Type B pancreatic cell (in vitro differentiated cells): ENCODE results near the gene POM121L2. TPM values are rescaled to one million over a fixed set of nuclear protein-coding genes. Genes with fewer than 3 reads are reported as not detected.

Experiments
- DNase-seq: peaks from one replicate; pipeline ENCODE4 v3.0.0; 2021; ENCODE audit warnings: mixed read lengths; ENCODE audit not compliant: unreplicated experiment; ENCODE audit errors: extremely low spot score
- H3K27ac Mint-ChIP-seq: 2 replicates; pipeline ENCODE4 v1.8.0; 2021; ENCODE audit warnings: mild to moderate bottlenecking, mixed read lengths
- H3K27me3 Mint-ChIP-seq: 2 replicates; pipeline ENCODE4 v1.8.0; 2021; ENCODE audit warnings: mixed read lengths
- H3K36me3 Mint-ChIP-seq: 2 replicates; pipeline ENCODE4 v1.8.0; 2021; ENCODE audit warnings: mixed read lengths
- H3K4me1 Mint-ChIP-seq: one replicate; pipeline ENCODE4 v1.8.0; 2021; ENCODE audit warnings: mixed read lengths; ENCODE audit not compliant: unreplicated experiment
- H3K4me3 Mint-ChIP-seq: 2 replicates; pipeline ENCODE4 v1.8.0; 2021; ENCODE audit warnings: mild to moderate bottlenecking, mixed read lengths
- H3K9me3 Mint-ChIP-seq: 2 replicates; pipeline ENCODE4 v1.8.0; 2021; ENCODE audit warnings: mixed read lengths
- CTCF ChIP-seq: fragments of 200-600 bp; sonication (generic); conservative IDR thresholded peaks from 2 replicates; pipeline ENCODE4 v1.5.0; 2021; ENCODE audit warnings: antibody characterized with exemption, mild to moderate bottlenecking
- total RNA-seq: library from RNA; stranded (reverse); gene quantifications from 2 replicates; pipeline ENCODE4 v1.2.1, GENCODE V29; 2021; ENCODE audit warnings: low replicate concordance

Gene POM121L2
- total RNA-seq, 1 donor from 2014 or later, result 0.10 TPM

- Mint-ChIP-seq H3K4me1 (peaks cover 4% of the 10 kb centered on the region), H3K27me3 (peaks cover 70% of the 10 kb centered on the region), H3K36me3 (no peaks in the 10 kb centered on the region), H3K9me3 (no peaks in the 10 kb centered on the region), H3K27ac (no peak overlapping the region), H3K4me3 (no peak overlapping the region)
- no peak for DNase-seq
- no peak for TF ChIP-seq CTCF
Observed at GRCh38 chr6:27263886-27264285, 48.2 kb downstream of the POM121L2 start.

- Mint-ChIP-seq H3K9me3 (no peaks in the 10 kb centered on the region), H3K4me3 (peak overlapping the region; percentile 75), H3K27ac (no peak overlapping the region), H3K36me3 (peaks cover 2% of the 10 kb centered on the region), H3K4me1 (peaks cover 4% of the 10 kb centered on the region), H3K27me3 (peaks cover 78% of the 10 kb centered on the region)
- TF ChIP-seq CTCF, result no peak
- no peak for DNase-seq
Observed at GRCh38 chr6:27260836-27261375, 51.2 kb downstream of the POM121L2 start.

GRCh38 chr6:27260369-27260768 is 51.7 kb downstream of the POM121L2 start:
- no peak for DNase-seq
- Mint-ChIP-seq H3K27me3 (peaks cover 83% of the 10 kb centered on the region), H3K4me1 (peaks cover 4% of the 10 kb centered on the region), H3K36me3 (peaks cover 4% of the 10 kb centered on the region), H3K27ac (no peak overlapping the region), H3K4me3 (peak overlapping the region; percentile 75), H3K9me3 (no peaks in the 10 kb centered on the region)
- TF ChIP-seq CTCF, result no peak

Other genes with a start within 250 kb of the POM121L2 start
- gene PRSS16, start 64.6 kb downstream of the POM121L2 start, total RNA-seq, result 10.5 and 28.9 TPM in 2 replicates
- 4.9 and 8.4 TPM in 2 replicates for gene ZNF391, start 76.5 kb upstream of the POM121L2 start, total RNA-seq
- gene ZNF184, start 160.8 kb upstream of the POM121L2 start, total RNA-seq, result 9.9 and 14.5 TPM in 2 replicates